Inflammatory macrophage treated with lipopolysaccharide for 1 hour (primary cell): ENCODE measurements around the gene ENPP3.
"Not testable (repeated sequence)": the region's sequence is repeated elsewhere in the genome, so short reads cannot be mapped to it uniquely, and the experiment has no call there.

Experiments used
- DNase-seq, 2 donors: peaks; one replicate each; pipeline ENCODE4 v3.0.0-alpha.2; 2020 to 2022

The ENPP3 gene

DNA sequence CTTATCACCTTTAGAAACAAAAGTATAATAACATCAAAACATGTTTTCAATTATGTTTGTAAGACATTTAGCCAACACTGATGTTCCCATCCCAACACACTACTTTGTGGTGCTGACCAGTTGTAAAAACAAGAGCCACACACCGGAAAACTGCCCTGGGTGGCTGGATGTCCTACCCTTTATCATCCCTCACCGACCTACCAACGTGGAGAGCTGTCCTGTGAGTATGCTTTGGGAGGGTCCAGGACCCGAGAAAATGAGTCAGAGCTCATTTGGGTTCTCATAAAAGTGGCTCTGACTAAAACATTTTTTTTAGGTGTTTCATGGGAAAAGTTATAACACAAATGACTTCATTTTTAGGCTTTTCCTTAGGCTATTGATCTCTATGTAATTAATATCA is 103.1 kb downstream of the ENPP3 start:
- no peak for DNase-seq

DNA sequence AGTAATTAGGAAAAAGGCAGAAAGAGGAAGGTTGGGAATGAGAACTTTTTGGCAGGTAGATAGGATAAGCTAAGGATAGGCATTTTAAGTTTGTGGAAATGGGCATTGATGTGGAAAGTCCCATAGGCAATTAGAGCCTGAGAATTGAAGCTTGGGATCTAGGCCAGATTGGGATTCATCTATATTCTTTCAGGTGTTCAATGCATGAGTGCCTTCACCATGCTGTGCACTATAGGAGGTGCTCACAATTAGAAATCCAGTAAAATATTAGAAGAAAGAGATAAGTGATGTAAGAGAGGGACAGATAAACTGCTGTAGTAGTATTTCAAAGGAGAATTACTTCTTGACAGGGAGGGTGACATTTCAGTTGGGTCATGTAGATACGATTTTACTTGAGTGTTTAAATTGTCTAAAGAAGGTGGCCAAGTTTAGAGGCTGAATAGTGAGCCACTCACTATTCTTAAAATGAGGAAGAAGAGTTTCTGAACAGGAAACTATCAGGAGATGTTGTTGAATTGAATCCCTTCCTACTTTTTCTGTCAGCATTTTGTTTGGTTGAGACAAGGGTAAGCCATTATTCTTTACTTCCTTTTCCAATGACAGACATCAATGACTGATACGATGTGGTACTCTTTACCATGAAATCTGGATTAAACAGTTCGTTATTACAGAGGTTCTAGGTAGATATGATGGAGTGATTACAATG is 104.7 kb downstream of the ENPP3 start:
- no peak for DNase-seq

DNA sequence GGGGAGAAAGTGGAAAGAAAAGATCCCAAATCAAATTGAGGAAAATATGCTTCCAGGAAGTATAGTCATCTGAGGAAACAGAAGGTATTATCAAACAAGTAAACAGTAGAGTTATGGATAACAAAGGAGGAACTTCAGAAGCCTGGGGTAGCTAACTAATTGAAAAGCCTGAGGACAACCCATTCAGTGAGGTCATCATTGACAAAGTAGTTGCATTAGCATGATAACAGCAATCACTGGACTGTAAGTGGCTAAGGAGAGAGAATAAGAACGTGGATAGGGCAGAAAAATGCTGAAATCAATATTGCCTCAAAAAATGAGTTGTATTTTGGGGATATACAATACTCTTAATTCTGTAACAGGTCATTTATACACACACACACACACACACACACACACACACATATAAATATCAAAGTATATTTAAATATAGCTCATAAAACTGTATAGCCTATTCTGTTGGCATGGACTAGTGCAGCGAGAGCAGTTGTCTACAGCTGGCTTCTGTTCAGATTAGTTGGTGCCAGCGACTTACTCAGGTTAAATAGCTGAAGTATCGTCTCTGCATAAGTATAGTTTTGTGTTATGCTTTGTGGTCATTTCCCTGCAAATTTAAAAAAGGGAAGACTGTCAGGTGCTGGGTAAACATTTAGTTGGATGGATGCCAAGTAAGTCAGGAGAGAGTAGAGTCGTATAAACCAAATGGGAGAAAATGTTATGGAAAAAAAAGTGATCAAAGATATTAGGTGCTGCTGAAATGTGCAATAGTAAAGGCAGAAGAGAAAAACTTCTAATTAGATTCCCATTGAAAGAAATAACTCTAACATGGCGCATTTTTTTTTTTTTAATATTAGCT is 107.6 kb downstream of the ENPP3 start:
- no peak for DNase-seq

DNA sequence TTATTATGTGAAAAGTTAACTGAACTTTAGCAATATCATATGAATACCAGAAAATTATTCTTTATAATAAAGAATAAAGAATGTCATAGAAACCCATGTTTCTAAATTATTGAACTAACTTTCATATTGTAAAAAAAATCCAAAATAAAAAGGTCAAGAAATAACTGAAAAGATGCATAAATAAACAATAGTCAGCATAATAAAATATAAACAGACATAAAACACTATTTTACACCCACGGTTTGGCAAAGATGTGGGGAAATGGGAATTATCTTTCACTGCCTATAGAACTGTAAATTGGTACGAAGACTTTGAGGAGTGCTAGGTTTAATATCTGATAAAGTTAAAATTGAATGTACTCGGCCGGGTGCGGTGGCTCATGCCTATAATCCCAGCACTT is 108.4 kb downstream of the ENPP3 start:
- no peak for DNase-seq

DNA sequence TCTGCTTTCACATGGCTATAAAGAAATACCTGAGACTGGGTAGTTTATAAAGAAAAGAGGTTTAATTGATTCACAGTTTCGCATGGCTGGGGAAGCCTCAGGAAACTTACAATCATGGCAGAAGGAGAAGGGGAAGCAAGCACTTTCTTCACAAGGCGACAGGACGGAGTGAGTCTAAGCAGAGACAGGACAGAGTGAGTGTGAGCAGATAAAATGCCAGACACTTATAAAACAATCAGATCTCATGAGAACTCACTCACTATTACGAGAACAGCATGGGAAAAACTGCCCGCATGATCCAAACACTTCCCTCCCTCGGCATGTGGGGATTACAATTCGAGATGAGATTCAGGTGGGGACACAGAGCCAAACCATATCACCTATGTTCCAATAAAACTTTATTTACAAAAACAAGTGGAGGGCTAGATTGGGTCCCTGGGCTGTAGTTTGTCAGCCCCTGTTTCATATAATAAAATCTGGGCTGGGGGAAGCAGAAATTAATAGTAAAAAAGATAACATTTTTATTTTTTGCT is 110.8 kb downstream of the ENPP3 start:
- no peak for DNase-seq

DNA sequence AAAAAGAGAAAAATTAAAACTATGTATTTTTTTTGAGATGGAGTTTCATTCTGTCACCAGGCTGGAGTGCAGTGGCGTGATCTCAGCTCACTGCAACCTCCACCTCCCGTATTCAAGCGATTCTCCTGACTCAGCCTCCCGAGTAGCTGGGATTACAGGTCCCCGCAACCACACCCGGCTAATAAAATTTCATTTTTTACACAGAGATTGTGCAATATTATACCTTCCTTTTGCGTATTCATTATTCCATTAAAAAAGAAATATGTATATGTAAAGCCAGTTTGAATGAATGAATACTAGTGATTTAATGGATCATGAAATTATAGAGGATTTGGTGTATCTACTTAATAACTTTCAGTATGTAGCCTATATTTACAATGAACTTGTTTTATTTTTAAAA is 111.9 kb downstream of the ENPP3 start:
- no peak for DNase-seq

DNA sequence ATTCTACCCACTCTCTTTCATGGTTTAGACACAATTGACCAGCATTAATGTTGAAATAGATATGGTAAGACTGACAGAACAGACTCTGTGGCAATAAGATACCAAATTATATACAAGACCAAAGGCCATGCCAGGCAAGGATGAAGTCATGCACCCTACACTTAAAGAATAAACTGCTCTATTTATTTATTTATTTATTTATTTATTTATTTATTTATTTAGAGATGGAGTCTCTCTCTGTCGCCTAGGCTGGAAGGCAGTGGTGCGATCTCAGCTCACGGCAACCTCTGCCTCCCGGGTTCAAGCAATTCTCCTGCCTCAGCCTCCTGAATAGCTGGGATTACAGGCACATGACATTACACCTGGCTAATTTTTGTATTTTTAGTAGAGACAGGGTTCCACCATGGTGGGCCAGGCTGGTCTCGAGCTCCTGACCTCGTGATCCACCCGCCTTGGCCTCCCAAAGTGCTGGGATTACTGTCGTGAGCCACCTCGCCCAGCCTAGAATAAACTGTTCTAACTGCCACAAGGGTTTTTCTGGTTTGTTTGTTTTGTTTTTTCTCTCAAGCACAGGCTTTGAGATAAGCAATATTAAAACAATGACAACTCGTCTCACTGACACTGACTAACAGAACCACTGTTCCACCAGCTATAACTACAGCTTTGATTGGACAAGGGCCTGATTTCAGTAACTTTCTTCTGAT is 114.1 kb downstream of the ENPP3 start:
- DNase-seq, result not testable (repeated sequence)

DNA sequence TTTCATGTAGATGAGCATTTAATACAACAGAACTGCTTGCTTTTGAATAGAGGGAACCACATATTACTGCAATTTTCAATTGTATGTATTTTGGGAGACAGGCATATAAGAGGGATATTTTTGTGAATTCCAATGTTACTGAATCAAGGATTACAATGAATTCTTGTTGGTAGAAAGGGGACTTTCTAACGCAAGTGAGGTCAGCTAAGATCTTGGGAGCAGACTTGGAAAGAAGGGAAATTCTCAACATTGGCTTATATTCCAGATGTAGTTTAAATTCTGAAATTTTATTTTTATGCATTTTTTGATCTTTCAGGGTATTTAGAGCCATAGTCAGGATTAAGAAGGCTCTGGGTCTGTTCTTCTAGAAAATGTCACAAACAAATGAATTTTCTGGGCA is 117.0 kb downstream of the ENPP3 start:
- DNase-seq, result no peak

DNA sequence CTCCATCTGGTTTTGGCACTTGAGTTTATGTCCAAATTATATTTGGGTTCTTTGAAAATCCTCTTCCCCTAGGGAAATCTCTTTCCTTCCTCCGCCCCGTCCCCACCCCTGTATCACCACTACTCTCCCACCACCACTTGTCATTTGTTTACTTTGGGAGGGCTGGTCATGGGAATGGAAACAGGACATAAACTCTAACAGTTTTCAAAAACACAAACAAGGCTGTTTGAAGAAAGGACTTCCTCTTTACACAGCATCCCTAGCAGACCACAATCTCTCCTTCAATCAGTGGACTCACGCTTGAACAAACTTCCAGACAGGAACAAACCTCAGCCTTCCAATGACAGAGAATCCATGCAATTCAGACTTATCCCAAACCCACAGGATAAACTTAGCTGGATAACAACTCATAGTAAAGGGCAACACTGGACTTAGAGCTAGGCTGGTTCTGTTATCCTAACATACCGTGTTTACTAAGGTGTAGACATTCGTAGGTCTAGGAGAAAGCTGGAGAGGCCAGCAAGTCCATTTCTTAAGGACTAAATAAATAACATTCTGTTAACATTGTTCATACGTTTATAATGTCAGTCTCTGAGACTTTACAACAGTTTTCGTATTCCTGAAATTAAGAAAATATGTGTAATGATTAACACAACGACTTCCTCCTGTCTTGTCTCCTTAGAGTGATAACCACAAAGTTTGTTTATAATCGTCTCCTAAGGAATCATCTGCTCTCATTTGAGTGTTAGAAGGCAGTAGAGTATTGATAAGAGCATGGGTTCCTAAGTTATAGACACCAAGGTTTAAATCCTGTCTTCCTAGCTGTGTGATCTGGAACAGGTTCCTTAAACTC is 117.8 kb downstream of the ENPP3 start:
- DNase-seq, result no peak

DNA sequence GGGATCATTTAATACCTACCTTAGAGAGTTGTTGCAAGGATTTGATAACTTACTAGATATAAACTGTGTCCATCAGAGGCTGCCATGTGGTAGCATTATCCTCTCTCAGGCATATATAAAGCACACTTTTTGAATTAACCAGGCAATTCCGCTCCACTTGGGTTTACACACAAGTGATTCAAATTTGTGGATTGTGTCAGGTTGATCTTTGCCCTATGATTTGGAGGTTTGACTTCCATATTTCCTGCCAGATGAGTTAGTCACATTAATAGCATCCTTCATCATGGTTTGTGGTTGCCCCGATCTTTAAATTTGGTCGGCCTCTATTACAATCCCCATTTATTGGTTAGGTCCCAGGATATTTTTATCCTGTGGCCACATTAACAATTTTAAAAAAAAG is 118.5 kb downstream of the ENPP3 start:
- no peak for DNase-seq

DNA sequence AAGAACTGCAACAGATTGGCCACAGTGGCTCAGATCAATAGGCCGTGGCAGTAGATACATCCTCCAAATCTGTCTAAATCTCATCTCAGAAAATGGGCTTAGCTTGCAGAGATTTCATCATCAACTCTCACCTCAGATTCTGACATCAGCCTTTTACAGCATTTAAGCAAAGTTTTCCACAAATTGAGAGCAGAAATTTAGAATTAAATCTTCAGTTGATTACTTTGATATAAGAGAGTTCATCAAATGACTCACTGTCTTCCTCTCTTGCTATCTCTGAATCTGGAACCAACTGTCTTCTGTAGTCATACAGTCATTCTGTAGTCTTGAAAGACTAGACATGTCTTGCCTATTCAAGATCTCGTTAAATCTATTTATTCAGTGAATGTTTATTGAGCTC is 118.9 kb downstream of the ENPP3 start:
- no peak for DNase-seq

DNA sequence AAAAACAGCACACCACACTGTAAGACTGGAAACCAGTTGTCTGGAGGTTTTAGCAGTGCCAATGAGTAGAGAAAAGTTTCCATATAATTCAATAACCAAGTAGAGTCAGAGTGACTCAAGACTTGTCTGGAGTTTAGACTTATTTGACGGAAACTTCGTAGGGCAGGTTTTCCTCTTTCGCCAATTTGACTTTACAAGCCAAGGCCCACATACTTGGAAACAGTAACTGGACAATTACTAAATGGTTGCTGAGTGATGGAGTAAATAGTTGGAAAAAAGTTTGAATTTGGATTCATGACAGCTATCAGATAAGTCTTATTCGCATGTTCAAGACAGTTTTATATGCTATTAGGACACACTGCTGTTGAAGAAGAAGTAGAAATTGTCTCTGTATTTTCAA is 121.8 kb downstream of the ENPP3 start:
- DNase-seq, result no peak

DNA sequence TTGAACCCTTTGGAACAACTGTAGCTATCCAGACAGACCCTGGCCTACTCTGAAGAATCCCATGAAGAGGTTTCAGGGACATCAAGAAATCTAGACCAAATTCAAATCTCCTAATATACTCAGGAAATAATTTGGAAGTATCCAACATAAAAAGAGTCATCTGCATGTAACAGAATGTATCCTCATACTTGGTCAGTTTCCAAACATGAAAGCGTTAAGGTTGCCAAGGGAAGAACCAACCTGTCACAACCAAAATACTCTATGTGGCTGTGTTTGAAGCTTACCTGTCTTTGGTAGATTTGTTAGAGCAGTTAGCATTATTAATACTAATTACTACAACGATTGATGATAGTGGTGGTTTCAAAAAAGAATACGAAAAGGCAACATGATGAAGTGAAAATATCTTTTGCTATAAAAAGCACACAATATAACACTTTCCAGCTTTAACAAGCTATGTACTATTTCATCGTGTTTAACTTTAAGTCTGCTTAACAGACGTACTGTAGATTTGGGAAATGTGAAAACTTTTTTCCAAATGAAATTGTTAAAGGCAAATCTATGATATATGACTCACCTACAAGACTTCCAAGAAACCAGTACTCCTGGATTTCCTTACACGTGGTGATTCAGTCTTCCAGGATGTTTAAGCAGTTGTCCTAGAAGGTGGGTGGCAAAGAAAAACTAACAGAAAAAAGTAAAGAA is 124.1 kb downstream of the ENPP3 start:
- no peak for DNase-seq

DNA sequence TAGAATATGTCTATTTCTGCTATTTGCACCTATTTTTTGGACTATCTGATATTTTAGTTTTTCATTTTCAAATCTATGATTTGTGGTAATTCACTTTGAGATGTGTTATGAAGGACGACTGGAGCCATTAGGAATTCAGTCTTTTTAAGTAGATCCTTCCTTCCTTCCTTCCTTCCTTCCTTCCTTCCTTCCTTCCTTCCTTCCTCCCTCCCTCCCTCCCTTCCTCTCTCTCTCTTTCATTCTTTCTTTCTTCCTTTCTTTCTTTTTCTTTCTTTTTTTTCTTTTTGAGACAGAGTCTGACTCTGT is 124.6 kb downstream of the ENPP3 start:
- no peak for DNase-seq

DNA sequence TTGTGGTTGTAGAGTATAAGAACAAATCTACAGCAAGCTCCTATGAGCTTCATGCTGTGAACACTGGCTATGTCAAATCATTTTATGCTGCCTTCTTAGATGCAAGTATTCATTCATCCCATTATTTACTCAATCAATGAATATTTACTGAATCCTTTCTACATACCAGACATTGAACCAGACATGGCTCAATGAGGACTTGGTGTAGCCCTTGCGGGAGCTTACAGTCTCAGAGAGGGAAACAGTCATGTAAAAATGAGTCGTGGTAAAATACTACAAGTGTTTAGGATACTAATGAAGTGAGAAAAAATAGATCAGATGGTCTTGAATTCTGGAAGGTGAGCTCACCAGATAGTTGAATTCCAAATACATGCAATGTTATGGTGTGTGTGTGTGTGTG is 125.9 kb downstream of the ENPP3 start:
- DNase-seq, result no peak

DNA sequence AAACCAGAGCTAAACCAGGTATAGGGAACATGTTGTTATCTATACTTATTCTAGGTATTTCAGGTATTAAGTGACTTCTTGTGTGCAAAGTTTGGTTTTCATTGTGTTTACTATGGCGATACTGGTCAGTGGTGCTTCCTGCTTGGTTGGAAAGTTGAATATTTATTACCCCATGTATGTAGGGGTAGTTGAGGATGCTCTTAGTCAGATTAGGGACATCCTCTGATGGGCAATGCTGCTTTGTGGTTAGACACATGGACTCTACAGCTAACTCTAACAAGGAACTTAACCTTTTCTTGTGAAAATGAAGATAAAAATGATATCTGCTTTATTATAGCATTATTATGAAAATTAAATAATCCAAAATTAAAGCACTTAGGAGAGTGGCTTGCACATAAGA is 126.6 kb downstream of the ENPP3 start:
- no peak for DNase-seq

DNA sequence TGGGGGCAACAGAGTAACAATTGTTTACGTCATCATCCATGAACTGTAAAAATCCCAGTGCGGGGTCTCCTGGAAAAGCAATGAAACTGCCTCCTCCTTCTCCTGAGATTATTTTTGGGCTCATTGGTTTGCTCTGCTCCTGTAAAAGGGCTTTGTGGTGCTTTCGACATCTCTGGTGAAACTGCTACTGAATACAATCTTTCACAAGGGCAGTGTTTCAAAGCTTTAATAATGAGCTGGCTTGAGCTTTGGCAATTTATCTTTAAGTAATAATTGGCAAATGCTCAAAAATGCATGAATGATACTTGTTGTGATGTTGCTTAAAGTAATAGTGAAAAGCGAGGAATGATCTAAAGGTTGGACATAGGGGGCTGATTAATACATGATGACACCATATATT is 127.2 kb downstream of the ENPP3 start:
- no peak for DNase-seq

DNA sequence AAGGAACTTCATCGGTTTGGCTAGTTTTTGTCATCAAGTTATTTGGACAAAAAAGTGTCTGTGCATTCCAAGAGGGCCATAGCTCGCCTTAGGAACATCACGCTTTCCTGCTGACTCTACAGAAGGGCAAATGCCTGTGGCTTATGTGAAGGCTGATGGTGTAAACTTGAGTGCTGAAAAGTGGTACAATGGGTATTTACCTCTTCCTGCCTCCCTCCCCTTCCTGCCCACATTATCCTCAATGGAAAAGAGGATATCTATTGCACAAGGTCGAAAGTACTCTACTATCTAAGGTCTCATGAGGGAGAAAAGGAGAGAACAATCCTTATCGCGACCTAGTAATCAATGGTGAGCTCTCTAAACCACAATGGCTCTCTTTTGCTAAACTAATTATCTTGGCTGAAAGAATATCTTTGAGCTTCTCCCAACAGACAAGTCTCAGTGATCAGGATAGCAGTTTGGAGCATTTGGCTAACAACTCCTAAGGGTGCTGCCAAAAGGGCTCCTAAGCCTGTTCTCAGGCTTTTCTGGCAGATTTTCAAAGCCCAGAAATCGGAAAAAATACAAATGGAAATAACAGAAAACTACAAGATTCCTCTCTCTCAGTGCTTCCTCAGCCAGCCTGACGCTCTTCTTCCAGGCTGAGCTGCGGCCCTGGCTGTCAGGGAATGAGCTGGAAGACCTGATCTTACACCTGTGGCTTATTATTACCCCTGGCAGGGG is 128.1 kb downstream of the ENPP3 start:
- no peak for DNase-seq

DNA sequence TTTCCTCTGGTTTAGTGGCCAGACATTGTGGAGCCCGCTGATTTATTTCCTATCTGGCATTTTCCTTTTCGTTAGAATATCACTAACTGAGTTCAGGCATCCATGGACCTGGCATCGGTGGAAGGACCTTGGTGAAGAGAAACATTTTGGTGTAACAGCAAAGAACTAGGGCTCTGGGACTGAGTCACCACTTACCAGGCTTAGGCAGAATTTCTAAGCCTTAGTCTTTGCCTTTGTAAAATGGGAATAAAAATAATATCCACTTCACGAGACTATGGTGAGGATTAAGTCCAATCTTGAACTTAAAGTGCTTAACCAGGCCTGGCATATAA is 128.7 kb downstream of the ENPP3 start:
- no peak for DNase-seq

DNA sequence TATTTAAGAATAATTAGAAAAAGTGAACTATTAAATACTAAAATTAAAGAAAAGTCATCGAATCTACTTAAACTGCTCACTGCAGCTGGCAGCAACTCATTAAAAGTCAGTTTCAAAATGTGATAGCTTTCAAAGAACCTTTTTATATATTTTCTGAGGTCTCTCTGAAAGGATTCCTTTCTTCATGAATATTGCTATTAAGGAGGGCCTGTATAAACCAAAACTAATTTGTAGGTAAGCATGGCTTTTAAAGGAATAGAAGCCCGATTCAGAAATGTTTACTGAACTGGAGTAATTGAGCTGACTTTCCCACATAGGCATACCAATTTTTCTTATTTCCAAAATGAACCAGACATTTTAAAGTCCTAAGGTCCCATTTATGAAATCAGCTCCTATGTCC is 129.5 kb downstream of the ENPP3 start:
- no peak for DNase-seq

DNA sequence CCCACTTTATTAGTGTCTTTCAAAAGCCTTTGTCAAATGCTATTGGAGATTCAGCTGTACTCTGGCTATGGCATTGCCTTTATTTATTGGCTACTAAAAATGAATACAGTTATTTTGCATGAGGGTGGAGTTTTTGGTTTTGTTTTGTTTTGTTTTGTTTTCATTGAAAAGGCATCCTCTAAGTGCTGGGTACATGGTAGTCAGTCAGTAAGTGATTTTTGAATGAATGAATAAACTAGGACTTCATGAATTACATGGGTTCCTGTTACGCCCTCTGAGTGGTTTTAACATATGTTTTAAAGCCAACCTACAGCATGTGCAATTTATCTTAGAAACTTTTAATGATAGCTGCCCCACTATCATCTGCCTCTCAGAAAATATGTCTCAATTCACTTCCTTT is 131.9 kb downstream of the ENPP3 start:
- no peak for DNase-seq
